T-helper 1 cell treated with Interleukin-12 subunit alpha and Interleukin-12 subunit beta and Interleukin-4 antibody, amounts not matched to agents 30 μg/mL and 1 μg/mL, for 36 hours (primary cell): ENCODE measurements around the gene ATP2C2.

Experiments used
- H3K27ac Mint-ChIP-seq: one replicate; pipeline ENCODE4 v1.8.0; 2021; ENCODE audit warnings: mild to moderate bottlenecking, mixed read lengths
- H3K27me3 Mint-ChIP-seq: one replicate; pipeline ENCODE4 v1.8.0; 2021; ENCODE audit warnings: low read depth, mixed read lengths
- H3K36me3 Mint-ChIP-seq: one replicate; pipeline ENCODE4 v1.8.0; 2021; ENCODE audit warnings: low read depth, mixed read lengths
- H3K4me1 Mint-ChIP-seq: one replicate; pipeline ENCODE4 v1.8.0; 2021; ENCODE audit warnings: low read depth, mixed read lengths
- H3K4me3 Mint-ChIP-seq: one replicate; pipeline ENCODE4 v1.8.0; 2021; ENCODE audit warnings: mild to moderate bottlenecking, moderate library complexity, mixed read lengths
- H3K9me3 Mint-ChIP-seq: one replicate; pipeline ENCODE4 v1.8.0; 2021; ENCODE audit warnings: mixed read lengths

ATP2C2 gene

GRCh38 chr16:84496991-84497390 lies 128.7 kb downstream of the ATP2C2 start:
- Mint-ChIP-seq H3K4me3 (no peak overlapping the region), H3K4me1 (no peaks in the 10 kb centered on the region), H3K36me3 (peaks cover 50% of the 10 kb centered on the region), H3K27me3 (no peaks in the 10 kb centered on the region), H3K9me3 (peaks cover 17% of the 10 kb centered on the region), H3K27ac (no peak overlapping the region)

- no peaks in the 10 kb centered on the region for H3K4me1 Mint-ChIP-seq
- peaks cover 17% of the 10 kb centered on the region for H3K9me3 Mint-ChIP-seq
- H3K4me3 Mint-ChIP-seq = no peak overlapping the region
- H3K27ac Mint-ChIP-seq = no peak overlapping the region
- peaks cover 50% of the 10 kb centered on the region for H3K36me3 Mint-ChIP-seq
- no peaks in the 10 kb centered on the region for H3K27me3 Mint-ChIP-seq
Observed at GRCh38 chr16:84497418-84498222, 129.3 kb downstream of the ATP2C2 start.

GRCh38 chr16:84498223-84498610 lies 129.9 kb downstream of the ATP2C2 start:
- Mint-ChIP-seq H3K27me3 (no peaks in the 10 kb centered on the region), H3K4me1 (no peaks in the 10 kb centered on the region), H3K4me3 (no peak overlapping the region), H3K27ac (no peak overlapping the region), H3K36me3 (peaks cover 46% of the 10 kb centered on the region), H3K9me3 (peaks cover 12% of the 10 kb centered on the region)

GRCh38 chr16:84498859-84499620 lies 130.7 kb downstream of the ATP2C2 start:
- H3K36me3 Mint-ChIP-seq = peaks cover 40% of the 10 kb centered on the region
- H3K27ac Mint-ChIP-seq = no peak overlapping the region
- H3K4me3 Mint-ChIP-seq = no peak overlapping the region
- peaks cover 4% of the 10 kb centered on the region for H3K4me1 Mint-ChIP-seq
- H3K27me3 Mint-ChIP-seq = no peaks in the 10 kb centered on the region
- H3K9me3 Mint-ChIP-seq = peaks cover 9% of the 10 kb centered on the region

GRCh38 chr16:84499638-84500037 lies 131.3 kb downstream of the ATP2C2 start:
- H3K9me3 Mint-ChIP-seq = peaks cover 6% of the 10 kb centered on the region
- H3K4me3 Mint-ChIP-seq = no peak overlapping the region
- no peaks in the 10 kb centered on the region for H3K27me3 Mint-ChIP-seq
- peaks cover 34% of the 10 kb centered on the region for H3K36me3 Mint-ChIP-seq
- peaks cover 5% of the 10 kb centered on the region for H3K4me1 Mint-ChIP-seq
- H3K27ac Mint-ChIP-seq = no peak overlapping the region

GRCh38 chr16:84500531-84500930 lies 132.2 kb downstream of the ATP2C2 start:
- Mint-ChIP-seq H3K4me3 (no peak overlapping the region), H3K36me3 (peaks cover 27% of the 10 kb centered on the region), H3K4me1 (peaks cover 11% of the 10 kb centered on the region), H3K27me3 (no peaks in the 10 kb centered on the region), H3K9me3 (peaks cover 1% of the 10 kb centered on the region), H3K27ac (no peak overlapping the region)

GRCh38 chr16:84501077-84501735 lies 132.9 kb downstream of the ATP2C2 start:
- Mint-ChIP-seq H3K27ac (no peak overlapping the region), H3K27me3 (no peaks in the 10 kb centered on the region), H3K4me3 (no peak overlapping the region), H3K36me3 (peaks cover 22% of the 10 kb centered on the region), H3K9me3 (no peaks in the 10 kb centered on the region), H3K4me1 (peaks cover 17% of the 10 kb centered on the region)

GRCh38 chr16:84502075-84502474 lies 133.7 kb downstream of the ATP2C2 start:
- Mint-ChIP-seq H3K4me3 (no peak overlapping the region), H3K27ac (no peak overlapping the region), H3K4me1 (peaks cover 23% of the 10 kb centered on the region), H3K9me3 (no peaks in the 10 kb centered on the region), H3K36me3 (peaks cover 15% of the 10 kb centered on the region), H3K27me3 (no peaks in the 10 kb centered on the region)

GRCh38 chr16:84502581-84502980 lies 134.2 kb downstream of the ATP2C2 start:
- Mint-ChIP-seq H3K9me3 (no peaks in the 10 kb centered on the region), H3K27me3 (no peaks in the 10 kb centered on the region), H3K4me3 (no peak overlapping the region), H3K4me1 (peaks cover 28% of the 10 kb centered on the region), H3K27ac (no peak overlapping the region), H3K36me3 (peaks cover 9% of the 10 kb centered on the region)

- peaks cover 35% of the 10 kb centered on the region for H3K4me1 Mint-ChIP-seq
- H3K27ac Mint-ChIP-seq = peak overlapping the region; percentile 31
- H3K4me3 Mint-ChIP-seq = peak overlapping the region; percentile 44
- H3K36me3 Mint-ChIP-seq = peaks cover 8% of the 10 kb centered on the region
- no peaks in the 10 kb centered on the region for H3K9me3 Mint-ChIP-seq
- H3K27me3 Mint-ChIP-seq = no peaks in the 10 kb centered on the region
Observed at GRCh38 chr16:84503751-84504395, 135.5 kb downstream of the ATP2C2 start.

GRCh38 chr16:84504420-84505248 lies 136.3 kb downstream of the ATP2C2 start, which contains the start of gene MEAK7:
Gene MEAK7, minus strand, starts transcription at chr16:84504659. Its CDS starts 6,573 bp downstream, at chr16:84498086.
- H3K4me1 Mint-ChIP-seq = peaks cover 39% of the 10 kb centered on the region
- H3K4me3 Mint-ChIP-seq = peak within 1 kb of the TSS; percentile 80
- no peaks in the 10 kb centered on the region for H3K9me3 Mint-ChIP-seq
- peaks cover 3% of the 10 kb centered on the region for H3K27me3 Mint-ChIP-seq
- H3K36me3 Mint-ChIP-seq = peaks cover 11% of the 10 kb centered on the region
- H3K27ac Mint-ChIP-seq = peak within 1 kb of the TSS; percentile 87

GRCh38 chr16:84505249-84506187 lies 137.2 kb downstream of the ATP2C2 start:
- Mint-ChIP-seq H3K9me3 (no peaks in the 10 kb centered on the region), H3K27ac (peak overlapping the region; percentile 87), H3K27me3 (peaks cover 3% of the 10 kb centered on the region), H3K4me1 (peaks cover 39% of the 10 kb centered on the region), H3K36me3 (peaks cover 6% of the 10 kb centered on the region), H3K4me3 (peak overlapping the region; percentile 80)
